Measurements from ENCODE around the gene BATF.

- TF ChIP-seq SUZ12 (IDR thresholded peaks at IDR 0.05) (no peak), LEF1 (IDR thresholded peaks at IDR 0.05; ENCODE audit: borderline replicate concordance) (no peak), FOXM1 (IDR thresholded peaks at IDR 0.05; ENCODE audit: borderline replicate concordance) (no peak), FOXK2 (IDR thresholded peaks at IDR 0.05) (no peak)
Observed at GRCh38 chr14:75519826-75520728, 2.2 kb upstream of the BATF start.

Measured in HEK293T (cell line).